ENCODE results near the gene PCSK5. TPM values are rescaled to one million over a fixed set of nuclear protein-coding genes. Genes with fewer than 3 reads are reported as not detected.

Gene PCSK5
- polyA plus RNA-seq, 3 donors, result 4.8 to 13.0 (median 7.1) TPM

DNA sequence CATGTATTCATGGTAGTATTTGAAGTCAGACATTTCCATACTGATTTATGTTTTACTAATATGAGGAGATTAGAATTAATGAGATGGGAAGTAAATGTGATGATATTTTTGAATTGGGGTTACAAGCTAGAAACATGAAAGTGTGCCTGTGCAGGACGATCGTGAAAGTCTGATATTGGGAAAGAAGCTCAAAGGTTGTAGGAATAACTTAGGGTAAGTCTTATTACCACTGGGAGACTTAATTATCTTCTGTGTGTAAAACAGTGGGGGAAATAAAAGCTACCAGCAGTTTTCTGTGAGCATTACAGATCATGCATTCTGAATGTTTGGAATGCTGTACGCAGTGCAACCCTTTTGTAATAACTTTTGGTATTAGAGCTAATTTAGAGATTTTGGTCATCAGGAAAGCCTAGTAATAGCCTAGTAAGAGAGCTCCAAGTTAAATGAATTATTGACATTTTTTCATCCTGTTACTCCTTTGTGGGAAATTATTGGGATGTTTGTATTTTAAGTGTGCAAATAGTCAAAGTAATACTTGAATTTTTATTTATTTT lies 153.9 kb downstream of the PCSK5 start:
- intact Hi-C loops (cut with micrococcal nuclease), result no loop called here
- no peak overlapping the region for H2AFZ ChIP-seq (ENCODE audit: insufficient read depth, low read depth, low read length, poor library complexity, severe bottlenecking)
- H3K4me2 ChIP-seq (replicated peaks; ENCODE audit: extremely low read depth, low read length, poor library complexity, severe bottlenecking), result no peak overlapping the region
- Mint-ChIP-seq H3K9me3 (peaks cover 0 to 11% (median 2%) of the 10 kb centered on the region in 7 donors), H3K27ac (no peak overlapping the region), H3K4me3 (no peak overlapping the region), H3K4me1 (no peaks in the 10 kb centered on the region), H3K36me3 (peaks cover 7 to 19% of the 10 kb centered on the region in 2 donors), H3K27me3 (ENCODE audit: low read depth in 3 of 3) (peaks cover 0 to 1% (median 1%) of the 10 kb centered on the region in 3 donors)
- no peak overlapping the region for H3K9ac ChIP-seq (ENCODE audit: insufficient read depth, low read length, poor library complexity, severe bottlenecking)
- WGBS (ENCODE audit: insufficient coverage), result 84% methylated on average over 3 of the region's 3 CpGs
- no peak overlapping the region for H3K27ac ChIP-seq (ENCODE audit: low read depth in 1 of 2, low read length in 2 of 2)
- no peaks in the 10 kb centered on the region for H4K20me1 ChIP-seq (ENCODE audit: insufficient read depth, low read length)
- no peak for TF ChIP-seq CTCF (IDR thresholded peaks at IDR 0.05)
- peaks cover 0 to 4% of the 10 kb centered on the region in 2 donors for H3K36me3 ChIP-seq (replicated peaks in 1 of 2; ENCODE audit: control insufficient read depth in 1 of 2, insufficient read depth in 2 of 2, low read length in 2 of 2)
- H3K4me1 ChIP-seq (ENCODE audit: control insufficient read depth in 1 of 2, insufficient read depth in 2 of 2, low read length in 2 of 2), result no peaks in the 10 kb centered on the region
- no peak overlapping the region for H3K4me3 ChIP-seq (replicated peaks in 1 of 3; ENCODE audit: low read depth in 2 of 3, low read length in 3 of 3)
- peaks cover 0 to 2% of the 10 kb centered on the region in 2 donors for H3K9me3 ChIP-seq (replicated peaks in 1 of 2; ENCODE audit: control insufficient read depth in 1 of 2, insufficient read depth in 1 of 2, low read length in 2 of 2)
- no peaks in the 10 kb centered on the region for H3K27me3 ChIP-seq (ENCODE audit: control insufficient read depth in 2 of 2, insufficient read depth in 2 of 2, low read length in 2 of 2)
- H3K79me2 ChIP-seq (ENCODE audit: insufficient read depth, low read length), result no peaks in the 10 kb centered on the region
- DNase-seq, result no peak

GRCh38 chr9:76045221-76045620 lies 154.7 kb downstream of the PCSK5 start:
- no CpG with 5 or more reads among the region's 2 CpGs for WGBS (ENCODE audit: insufficient coverage)

More at GRCh38 chr9:76045221-76045620, 154.7 kb downstream of the PCSK5 start:
- H3K4me2 ChIP-seq (replicated peaks; ENCODE audit: extremely low read depth, low read length, poor library complexity, severe bottlenecking), result no peak overlapping the region
- no peaks in the 10 kb centered on the region for H3K4me1 ChIP-seq (ENCODE audit: control insufficient read depth in 1 of 2, insufficient read depth in 2 of 2, low read length in 2 of 2)
- H3K36me3 Mint-ChIP-seq, result peaks cover 4 to 12% of the 10 kb centered on the region in 2 donors
- no peak overlapping the region for H3K4me3 Mint-ChIP-seq
- peaks cover 0 to 4% of the 10 kb centered on the region in 2 donors for H3K36me3 ChIP-seq (replicated peaks in 1 of 2; ENCODE audit: control insufficient read depth in 1 of 2, insufficient read depth in 2 of 2, low read length in 2 of 2)
- no peaks in the 10 kb centered on the region for H3K4me1 Mint-ChIP-seq
- intact Hi-C loops (cut with micrococcal nuclease), result no loop called here
- TF ChIP-seq CTCF (IDR thresholded peaks at IDR 0.05), result no peak
- peaks cover 0 to 1% (median under 1%) of the 10 kb centered on the region in 3 donors for H3K27me3 Mint-ChIP-seq (ENCODE audit: low read depth in 3 of 3)
- no peak overlapping the region for H3K9ac ChIP-seq (ENCODE audit: insufficient read depth, low read length, poor library complexity, severe bottlenecking)
- no peak for DNase-seq
- H3K4me3 ChIP-seq (replicated peaks in 1 of 3; ENCODE audit: low read depth in 2 of 3, low read length in 3 of 3), result no peak overlapping the region
- no peaks in the 10 kb centered on the region for H3K79me2 ChIP-seq (ENCODE audit: insufficient read depth, low read length)
- H3K9me3 ChIP-seq (replicated peaks in 1 of 2; ENCODE audit: control insufficient read depth in 1 of 2, insufficient read depth in 1 of 2, low read length in 2 of 2), result peaks cover 0 to 2% of the 10 kb centered on the region in 2 donors
- peaks cover 0 to 11% (median 2%) of the 10 kb centered on the region in 7 donors for H3K9me3 Mint-ChIP-seq
- no peak overlapping the region for H3K27ac Mint-ChIP-seq
- no peak overlapping the region for H3K27ac ChIP-seq (ENCODE audit: low read depth in 1 of 2, low read length in 2 of 2)
- no peaks in the 10 kb centered on the region for H3K27me3 ChIP-seq (ENCODE audit: control insufficient read depth in 2 of 2, insufficient read depth in 2 of 2, low read length in 2 of 2)
- no peaks in the 10 kb centered on the region for H4K20me1 ChIP-seq (ENCODE audit: insufficient read depth, low read length)
- H2AFZ ChIP-seq (ENCODE audit: insufficient read depth, low read depth, low read length, poor library complexity, severe bottlenecking), result no peak overlapping the region
